OCI-LY3 (cell line): Measurements from ENCODE around the gene PLXDC2.

ENCODE experiments used
- H2AFZ ChIP-seq: fragments of 200-600, 300-600 bp; shearing (Covaris generic); 2 replicates; pipeline ENCODE4 v1.6.0; 2014; ENCODE audit warnings: antibody characterized with exemption, low read depth, low read length
- H3K27ac ChIP-seq: fragments of 200-600, 300-600 bp; sonication (generic); 2 replicates; pipeline ENCODE4 v1.5.1; 2014; ENCODE audit warnings: mild to moderate bottlenecking, low read length, moderate library complexity, mixed read lengths
- H3K27me3 ChIP-seq: fragments of 200-600, 300-600 bp; sonication (generic); 2 replicates; pipeline ENCODE4 v1.6.1; 2014; ENCODE audit warnings: low read depth, low read length, mixed read lengths
- H3K36me3 ChIP-seq: fragments of 200-600, 300-600 bp; sonication (generic); replicated peaks from 2 replicates; pipeline ENCODE3; 2014; ENCODE audit warnings: low read depth, low read length, mixed read lengths
- H3K4me1 ChIP-seq: fragments of 300-600, 200-600 bp; sonication (generic); 2 replicates; pipeline ENCODE4 v1.6.1; 2014; ENCODE audit warnings: low read length, mixed read lengths
- H3K4me2 ChIP-seq: fragments of 200-600, 300-600 bp; sonication (generic); 2 replicates; pipeline ENCODE4 v1.6.1; 2014; ENCODE audit warnings: low read length, mixed read lengths
- H3K4me3 ChIP-seq: fragments of 300-600, 200-600 bp; sonication (generic); 2 replicates; pipeline ENCODE4 v1.5.1; 2014; ENCODE audit warnings: antibody characterized with exemption, mild to moderate bottlenecking, low read length, moderate library complexity
- H3K79me2 ChIP-seq: fragments of 300-600, 200-600 bp; shearing (Covaris generic); 2 replicates; pipeline ENCODE4 v1.6.1; 2014; ENCODE audit warnings: mild to moderate bottlenecking, low read length, mixed read lengths
- H3K9ac ChIP-seq: fragments of 300-600, 200-600 bp; shearing (Covaris generic); 2 replicates; pipeline ENCODE4 v1.6.0; 2014; ENCODE audit warnings: mild to moderate bottlenecking, low read length, moderate library complexity
- H3K9me3 ChIP-seq: fragments of 200-600, 300-600 bp; shearing (Covaris generic); 2 replicates; pipeline ENCODE4 v1.6.1; 2014; ENCODE audit warnings: low read length, mixed read lengths; ENCODE audit not compliant: insufficient read depth
- H4K20me1 ChIP-seq: fragments of 200-600, 300-600 bp; sonication (generic); 2 replicates; pipeline ENCODE4 v1.6.1; 2016; ENCODE audit warnings: low read length, mixed read lengths; ENCODE audit not compliant: insufficient read depth
- EZH2phosphoT487 ChIP-seq: fragments of 200-600 bp; shearing (Covaris generic); IDR thresholded peaks from 2 replicates; pipeline ENCODE4 v1.6.1; 2018; ENCODE audit warnings: antibody characterized with exemption, mixed run types, low read depth
- TF ChIP-seq, protein P1 (sequence below): fragments of 200-600, 300-600 bp; sonication (generic); IDR thresholded peaks from 2 replicates; pipeline ENCODE4 v1.5.1; 2014; ENCODE audit warnings: antibody characterized with exemption, low read length, low read depth

The PLXDC2 gene

DNA sequence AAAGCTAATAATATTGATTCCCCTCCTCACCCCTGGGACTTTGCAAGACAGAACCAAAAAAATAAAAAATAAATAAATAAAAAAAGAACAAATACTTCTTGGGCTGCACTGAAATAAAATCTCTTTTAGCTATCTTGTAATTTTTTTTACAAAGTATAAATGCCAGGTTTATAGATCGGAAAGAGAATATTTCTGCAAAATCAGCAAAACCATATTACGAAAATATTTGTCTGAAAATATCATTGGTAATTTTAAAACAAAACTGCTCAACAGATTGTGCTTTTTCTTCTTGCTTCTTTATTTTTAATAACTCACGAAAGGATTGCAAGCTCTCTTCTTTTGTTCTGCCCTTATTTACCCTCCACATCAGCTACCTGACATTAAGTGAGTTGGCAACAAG is 213.3 kb downstream of the PLXDC2 start:
- Histone ChIP-seq H2AFZ (no peak overlapping the region), H3K9me3 (no peaks in the 10 kb centered on the region), H3K4me1 (no peaks in the 10 kb centered on the region), H3K9ac (no peak overlapping the region), H3K27me3 (no peaks in the 10 kb centered on the region), H3K4me3 (no peak overlapping the region), H3K79me2 (no peaks in the 10 kb centered on the region), H3K27ac (no peak overlapping the region), H3K4me2 (no peak overlapping the region), H4K20me1 (no peaks in the 10 kb centered on the region), H3K36me3 (no peaks in the 10 kb centered on the region)
- TF ChIP-seq, protein P1, sequence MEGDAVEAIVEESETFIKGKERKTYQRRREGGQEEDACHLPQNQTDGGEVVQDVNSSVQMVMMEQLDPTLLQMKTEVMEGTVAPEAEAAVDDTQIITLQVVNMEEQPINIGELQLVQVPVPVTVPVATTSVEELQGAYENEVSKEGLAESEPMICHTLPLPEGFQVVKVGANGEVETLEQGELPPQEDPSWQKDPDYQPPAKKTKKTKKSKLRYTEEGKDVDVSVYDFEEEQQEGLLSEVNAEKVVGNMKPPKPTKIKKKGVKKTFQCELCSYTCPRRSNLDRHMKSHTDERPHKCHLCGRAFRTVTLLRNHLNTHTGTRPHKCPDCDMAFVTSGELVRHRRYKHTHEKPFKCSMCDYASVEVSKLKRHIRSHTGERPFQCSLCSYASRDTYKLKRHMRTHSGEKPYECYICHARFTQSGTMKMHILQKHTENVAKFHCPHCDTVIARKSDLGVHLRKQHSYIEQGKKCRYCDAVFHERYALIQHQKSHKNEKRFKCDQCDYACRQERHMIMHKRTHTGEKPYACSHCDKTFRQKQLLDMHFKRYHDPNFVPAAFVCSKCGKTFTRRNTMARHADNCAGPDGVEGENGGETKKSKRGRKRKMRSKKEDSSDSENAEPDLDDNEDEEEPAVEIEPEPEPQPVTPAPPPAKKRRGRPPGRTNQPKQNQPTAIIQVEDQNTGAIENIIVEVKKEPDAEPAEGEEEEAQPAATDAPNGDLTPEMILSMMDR: no peak
- no peak for TF ChIP-seq EZH2phosphoT487

DNA sequence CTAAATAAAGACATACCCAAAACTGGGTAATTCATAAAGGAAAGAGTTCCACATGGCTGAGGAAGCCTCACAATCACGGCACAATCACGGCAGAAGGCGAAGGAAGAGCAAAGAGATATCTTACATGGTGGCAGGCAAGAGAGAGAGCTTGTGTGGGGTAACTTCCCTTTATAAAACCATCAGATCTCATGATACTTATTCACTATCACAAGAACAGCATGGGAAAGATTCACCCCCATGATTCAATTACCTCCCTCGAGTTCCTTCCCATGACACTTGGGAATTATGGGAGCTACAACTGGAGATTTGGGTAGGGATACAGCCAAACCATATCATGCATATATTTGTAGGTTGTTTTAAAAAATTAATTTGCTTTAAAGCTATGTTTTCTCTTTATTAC is 217.2 kb downstream of the PLXDC2 start:
- no peaks in the 10 kb centered on the region for H3K27me3 ChIP-seq
- H3K27ac ChIP-seq: no peak overlapping the region
- no peaks in the 10 kb centered on the region for H3K9me3 ChIP-seq
- no peak overlapping the region for H3K9ac ChIP-seq
- H3K36me3 ChIP-seq: no peaks in the 10 kb centered on the region
- TF ChIP-seq EZH2phosphoT487: no peak
- TF ChIP-seq, protein P1: no peak
- no peaks in the 10 kb centered on the region for H4K20me1 ChIP-seq
- no peaks in the 10 kb centered on the region for H3K4me1 ChIP-seq
- H3K79me2 ChIP-seq: no peaks in the 10 kb centered on the region
- H2AFZ ChIP-seq: no peak overlapping the region
- H3K4me3 ChIP-seq: no peak overlapping the region
- no peak overlapping the region for H3K4me2 ChIP-seq

DNA sequence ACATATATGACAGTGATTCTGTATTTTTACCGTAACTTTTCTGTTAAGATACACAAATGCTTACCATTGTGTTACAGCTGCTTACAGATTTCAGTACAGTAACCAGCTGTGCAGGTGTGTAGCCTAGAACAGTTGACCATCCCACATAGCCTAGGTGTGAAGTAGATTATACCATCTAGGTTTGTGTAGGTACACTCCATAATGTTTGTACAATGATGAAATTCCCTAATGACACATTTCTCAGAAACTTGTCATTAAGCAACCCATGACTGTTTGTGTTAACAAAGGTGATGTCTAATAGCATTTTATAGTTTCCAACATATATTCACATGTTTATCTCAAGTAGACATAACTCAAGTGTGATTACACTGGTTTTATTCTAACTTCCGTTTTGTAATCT is 218.5 kb downstream of the PLXDC2 start:
- H3K4me3 ChIP-seq: no peak overlapping the region
- no peaks in the 10 kb centered on the region for H4K20me1 ChIP-seq
- H2AFZ ChIP-seq: no peak overlapping the region
- no peaks in the 10 kb centered on the region for H3K4me1 ChIP-seq
- H3K36me3 ChIP-seq: no peaks in the 10 kb centered on the region
- H3K27me3 ChIP-seq: no peaks in the 10 kb centered on the region
- no peak overlapping the region for H3K4me2 ChIP-seq
- H3K9me3 ChIP-seq: no peaks in the 10 kb centered on the region
- H3K27ac ChIP-seq: no peak overlapping the region
- no peaks in the 10 kb centered on the region for H3K79me2 ChIP-seq
- TF ChIP-seq EZH2phosphoT487: no peak
- TF ChIP-seq, protein P1: no peak
- H3K9ac ChIP-seq: no peak overlapping the region

DNA sequence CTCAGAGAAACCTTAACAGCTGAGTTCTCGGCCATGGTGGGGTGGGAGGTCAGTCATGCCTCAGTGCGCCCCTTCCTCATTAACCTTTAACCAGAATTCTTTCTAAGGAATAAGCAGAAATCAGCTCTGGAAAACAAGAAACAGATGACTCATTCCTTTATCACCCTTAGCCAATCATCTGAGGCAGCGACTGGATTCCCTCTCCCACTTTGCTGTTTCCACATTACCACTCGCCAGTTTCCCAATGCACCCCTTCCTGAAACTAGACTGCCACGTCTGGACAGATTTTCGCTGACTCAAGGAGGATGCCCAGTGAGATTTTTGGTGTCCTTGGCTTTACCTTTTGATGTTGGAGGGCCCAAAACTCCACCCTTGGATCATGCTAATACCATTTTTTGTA is 223.8 kb downstream of the PLXDC2 start:
- H3K9me3 ChIP-seq: no peaks in the 10 kb centered on the region
- H3K9ac ChIP-seq: no peak overlapping the region
- H3K4me3 ChIP-seq: no peak overlapping the region
- H3K27me3 ChIP-seq: no peaks in the 10 kb centered on the region
- TF ChIP-seq EZH2phosphoT487: no peak
- TF ChIP-seq, protein P1: no peak
- H3K4me2 ChIP-seq: no peak overlapping the region
- H3K27ac ChIP-seq: no peak overlapping the region
- no peaks in the 10 kb centered on the region for H3K4me1 ChIP-seq
- H4K20me1 ChIP-seq: no peaks in the 10 kb centered on the region
- no peak overlapping the region for H2AFZ ChIP-seq
- H3K36me3 ChIP-seq: no peaks in the 10 kb centered on the region
- H3K79me2 ChIP-seq: no peaks in the 10 kb centered on the region
